DMS 273 (cell line): Measurements from ENCODE around the gene XRN1.
"Not testable (repeated sequence)": the region's sequence is repeated elsewhere in the genome, so short reads cannot be mapped to it uniquely, and the experiment has no call there.

Source experiments
- DNase-seq: peaks from one replicate; lab custom pipeline; 2025; ENCODE audit not compliant: unreplicated experiment; lab: John Stamatoyannopoulos, UW

Gene XRN1

DNA sequence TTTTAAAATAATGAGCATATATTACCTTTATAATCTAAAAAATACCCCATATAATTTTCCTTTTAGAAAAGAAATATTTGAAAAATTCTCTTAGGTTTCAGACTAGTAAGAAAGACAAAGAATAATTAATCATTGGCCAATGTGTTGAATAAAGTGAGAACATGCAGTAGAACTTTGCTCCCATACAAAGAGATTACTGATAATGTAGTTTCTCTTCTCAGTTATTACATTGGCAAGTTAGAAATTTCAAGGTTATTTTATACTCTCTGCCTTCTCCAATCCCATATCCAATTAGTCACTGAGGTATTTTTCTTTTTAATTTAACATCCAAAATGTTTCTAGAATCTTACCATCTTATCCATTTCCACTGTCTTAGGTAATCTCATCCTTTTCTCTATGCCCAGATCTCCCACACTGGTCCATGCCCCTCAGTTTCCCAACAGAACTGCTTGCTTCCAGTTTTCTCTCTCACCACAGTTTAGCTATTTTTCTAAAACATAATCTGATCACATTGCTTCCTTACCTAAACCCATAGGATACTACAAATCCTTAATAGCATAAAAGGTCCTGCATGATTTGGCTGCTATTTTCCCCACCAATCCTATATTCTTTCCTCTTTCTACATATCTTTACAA, 10.8 kb downstream of the XRN1 start:
- no peak for DNase-seq

DNA sequence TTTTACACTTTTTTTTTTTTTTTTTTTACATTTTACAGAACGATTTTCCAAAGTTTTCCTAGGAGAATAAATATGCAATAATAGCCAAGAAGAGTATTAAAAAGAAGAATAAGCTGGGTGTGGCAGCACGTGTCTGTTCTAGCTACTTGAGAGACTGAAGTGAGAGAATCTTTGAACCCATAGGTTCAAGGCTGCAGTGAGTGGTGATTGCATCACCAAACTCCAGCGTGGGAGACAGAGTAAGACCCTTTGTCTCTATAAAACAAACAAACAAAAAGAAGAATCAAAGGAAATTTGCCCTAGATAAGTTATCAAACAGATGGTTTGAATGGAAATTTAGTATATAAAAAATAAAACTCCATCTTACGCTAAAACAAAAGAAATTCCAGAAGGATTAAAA, 13.3 kb downstream of the XRN1 start:
- no peak for DNase-seq

DNA sequence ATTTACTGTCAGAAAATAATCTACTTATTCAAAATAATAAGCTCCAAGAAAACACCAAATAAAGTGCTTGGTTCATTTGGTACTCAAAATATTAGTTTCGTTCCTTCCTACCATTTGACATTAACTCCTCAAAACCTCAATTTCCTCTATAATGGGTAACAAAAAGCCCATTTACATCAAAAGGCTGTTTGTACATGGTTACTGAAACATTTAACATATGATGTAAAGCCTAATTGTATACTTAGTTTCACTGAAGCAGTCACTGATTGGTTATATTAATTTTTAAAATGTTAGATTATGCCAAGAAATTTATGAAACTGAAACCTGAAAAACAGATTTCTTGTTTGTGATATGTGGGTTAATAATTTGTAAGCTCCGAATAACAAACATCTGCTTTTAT, 14.7 kb downstream of the XRN1 start:
- DNase-seq: no peak

DNA sequence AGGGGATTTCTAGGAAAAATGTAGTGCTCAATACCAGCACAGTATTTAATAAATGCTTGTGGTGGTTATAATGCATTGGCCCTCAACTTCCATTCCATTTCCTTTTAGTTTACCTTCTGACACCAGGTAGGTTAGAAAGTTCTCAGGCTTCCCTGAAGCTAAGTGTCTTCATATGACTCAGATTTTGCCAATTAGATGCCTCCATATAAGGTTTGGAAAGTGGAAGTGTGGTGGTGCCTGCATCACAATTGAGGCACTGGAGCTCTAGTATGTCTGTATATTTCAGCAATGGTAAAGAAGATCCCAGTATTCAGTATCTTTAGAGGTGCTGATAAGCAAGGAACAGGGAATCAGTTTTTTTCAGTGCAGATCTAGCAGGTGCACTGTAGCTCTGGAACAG, 18.3 kb downstream of the XRN1 start:
- no peak for DNase-seq

DNA sequence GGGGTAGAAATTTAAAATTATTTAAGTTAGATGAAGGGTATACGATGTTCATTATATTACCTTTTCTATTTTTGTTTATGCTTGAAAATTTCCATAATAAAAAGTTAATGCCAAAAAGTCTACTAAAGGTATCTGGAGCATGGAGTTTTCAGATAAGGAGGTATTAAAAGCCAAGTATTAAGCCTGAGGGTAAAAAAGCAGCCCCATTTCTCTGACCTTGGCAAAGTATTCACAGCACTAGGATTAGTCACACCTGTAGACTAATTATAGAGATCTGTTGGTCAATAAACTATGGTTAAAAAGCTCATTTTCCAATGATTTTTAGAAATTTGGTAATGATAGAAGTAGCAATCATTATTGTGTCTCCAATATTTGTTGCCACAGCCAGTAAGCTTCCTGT, 23.1 kb downstream of the XRN1 start:
- no peak for DNase-seq

DNA sequence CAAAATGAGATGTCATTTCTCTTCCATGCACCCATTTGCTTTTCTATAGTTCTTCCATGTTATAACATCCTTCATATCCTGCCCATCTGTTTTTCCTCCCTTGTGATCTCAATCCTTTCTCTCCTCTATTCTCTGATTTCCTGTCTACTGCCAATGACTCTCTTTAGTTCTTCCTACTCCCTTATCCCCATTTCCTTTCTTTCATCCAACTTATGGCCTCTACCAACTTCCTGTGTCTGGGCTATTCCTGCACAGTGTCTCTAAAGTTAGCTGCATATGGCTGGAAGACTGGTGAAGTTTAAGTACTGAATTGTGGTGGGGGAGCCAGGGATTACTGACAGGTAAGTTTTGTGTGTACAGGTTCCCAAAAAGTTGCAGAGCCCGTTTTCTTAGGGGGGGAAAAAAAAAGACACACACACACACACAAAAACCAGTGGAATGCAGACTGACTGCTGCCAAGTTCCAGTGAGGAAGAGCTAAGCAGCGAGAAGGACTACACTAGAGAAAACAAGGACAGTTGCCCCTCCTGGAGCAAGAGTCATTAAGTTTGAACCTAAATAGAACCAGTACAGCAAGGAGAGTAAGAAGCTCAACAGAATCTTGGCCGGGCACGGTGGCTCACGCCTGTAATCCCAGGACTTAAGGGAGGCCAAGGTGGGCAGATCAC, 28.8 kb downstream of the XRN1 start:
- DNase-seq: no peak

DNA sequence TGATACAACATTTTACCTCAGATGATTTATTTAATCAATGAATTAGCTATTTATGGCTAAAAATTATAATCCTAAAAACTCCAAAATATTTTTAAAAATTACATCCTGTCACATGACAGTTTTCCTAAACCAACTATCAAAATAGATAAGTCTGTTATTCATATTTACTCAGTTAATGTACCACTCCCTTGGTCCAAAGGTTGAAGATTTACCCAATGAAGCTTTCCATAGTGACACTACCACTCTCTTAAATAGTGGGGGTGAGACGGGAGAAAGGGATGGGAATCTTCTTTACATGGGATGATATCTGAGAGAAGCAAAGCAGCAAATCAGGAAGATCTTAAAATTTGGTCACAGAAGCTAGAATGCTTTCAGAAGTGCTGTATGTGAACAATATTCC, 30.5 kb downstream of the XRN1 start:
- no peak for DNase-seq

DNA sequence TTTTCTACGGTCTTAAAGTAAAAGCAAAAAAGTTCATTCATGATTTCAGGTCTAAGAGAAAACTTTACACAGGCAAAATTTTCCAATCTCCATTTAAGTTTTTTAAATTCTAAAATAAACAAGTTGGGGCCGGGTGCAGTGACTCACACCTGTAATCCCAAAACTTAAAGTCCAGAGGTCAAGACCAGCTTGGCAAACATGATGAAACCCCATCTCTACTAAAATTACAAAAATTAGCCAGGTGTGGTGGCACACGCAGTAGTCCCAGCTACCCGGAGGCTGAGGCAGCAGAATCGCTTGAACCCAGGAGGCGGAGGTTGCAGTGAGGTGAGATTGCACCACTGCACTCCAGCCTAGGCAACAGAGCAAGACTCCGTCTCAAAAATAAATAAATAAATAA, 47.3 kb downstream of the XRN1 start:
- DNase-seq: not testable (repeated sequence)

DNA sequence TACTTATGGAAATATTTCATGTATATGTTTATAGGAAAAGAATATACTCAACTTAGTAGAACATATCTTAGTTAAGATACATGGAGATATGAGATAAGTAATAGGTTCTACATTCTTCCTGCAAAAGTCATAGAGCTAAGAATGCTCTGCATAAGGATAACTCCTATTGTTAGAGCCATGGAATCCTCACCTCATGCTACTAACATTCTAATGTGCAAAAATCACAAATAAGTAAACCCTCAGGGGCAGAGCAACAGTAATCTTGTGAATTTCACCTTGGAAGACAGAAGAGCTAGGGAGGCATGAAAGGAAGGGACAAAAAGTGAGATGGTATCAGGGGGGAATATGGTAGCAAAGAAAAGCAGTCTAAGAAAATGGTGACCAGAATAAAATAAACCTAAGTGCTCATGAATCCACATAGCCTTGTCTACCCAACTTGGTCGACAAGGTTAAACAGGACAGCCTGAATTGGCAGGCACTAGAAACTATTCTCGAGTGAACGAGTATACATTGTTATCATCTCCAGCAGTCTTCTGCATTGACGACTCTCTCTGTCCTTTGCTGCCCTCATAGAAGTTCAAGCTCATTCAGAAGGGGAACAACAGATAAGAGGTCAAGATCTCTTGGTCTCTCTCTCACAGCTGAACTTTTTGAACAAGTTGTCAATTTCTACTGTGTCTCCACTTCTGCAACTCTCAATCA, 52.8 kb downstream of the XRN1 start:
- DNase-seq: no peak

DNA sequence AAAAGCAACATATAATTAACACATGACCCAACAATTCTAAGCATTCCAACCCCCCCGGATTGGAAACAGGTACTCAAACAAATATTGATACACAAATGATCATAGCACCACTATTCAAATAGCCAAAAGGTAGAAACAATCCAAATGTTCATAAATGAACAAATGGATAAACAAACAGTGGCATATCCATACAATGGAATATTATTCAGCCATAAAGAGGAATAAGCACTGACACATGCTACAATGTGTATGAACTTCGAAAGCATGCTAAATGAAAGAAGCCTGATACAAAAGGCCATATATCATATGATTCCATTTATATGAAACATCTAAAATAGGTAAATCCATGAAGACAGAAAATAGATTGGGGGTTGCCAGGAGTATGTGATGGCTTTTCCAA, 62.8 kb downstream of the XRN1 start:
- DNase-seq: no peak

DNA sequence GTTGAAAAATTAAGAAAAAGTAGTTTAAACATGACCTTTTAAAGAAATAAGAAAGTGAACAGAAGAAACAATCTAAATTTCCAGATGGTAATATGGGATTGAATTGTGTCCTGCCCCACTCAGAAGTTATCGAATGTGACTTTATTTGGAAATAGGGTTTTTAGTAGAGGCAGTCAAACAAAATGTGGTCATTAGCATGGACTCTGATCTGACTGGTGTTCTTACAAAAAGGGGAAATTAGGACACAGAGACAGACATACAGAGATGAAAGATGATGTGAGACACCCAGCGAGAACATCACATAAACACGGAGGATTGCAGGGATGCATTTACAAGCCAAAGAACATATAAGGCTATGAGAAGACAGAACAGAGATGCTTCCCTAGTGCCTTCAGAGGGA, 73.2 kb downstream of the XRN1 start:
- DNase-seq: no peak

DNA sequence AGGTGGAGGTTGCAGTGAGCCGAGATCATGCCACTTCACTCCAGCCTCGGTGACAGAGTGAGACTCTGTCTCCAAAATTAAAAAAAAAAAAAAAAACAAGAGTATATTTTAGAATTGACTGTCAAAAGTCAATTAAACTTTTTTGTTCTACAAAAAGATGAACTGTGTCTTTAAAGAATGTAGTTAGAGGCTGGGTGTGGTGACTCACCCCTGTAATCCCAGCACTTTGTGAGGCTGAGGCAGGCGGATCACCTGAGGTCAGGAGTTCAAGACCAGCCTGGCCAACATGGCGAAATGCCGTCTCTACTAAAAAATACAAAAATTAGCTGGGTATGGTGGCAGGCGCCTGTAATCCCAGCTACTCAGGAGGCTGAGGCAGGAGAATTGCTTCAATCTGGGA, 78.3 kb downstream of the XRN1 start:
- DNase-seq: not testable (repeated sequence)

DNA sequence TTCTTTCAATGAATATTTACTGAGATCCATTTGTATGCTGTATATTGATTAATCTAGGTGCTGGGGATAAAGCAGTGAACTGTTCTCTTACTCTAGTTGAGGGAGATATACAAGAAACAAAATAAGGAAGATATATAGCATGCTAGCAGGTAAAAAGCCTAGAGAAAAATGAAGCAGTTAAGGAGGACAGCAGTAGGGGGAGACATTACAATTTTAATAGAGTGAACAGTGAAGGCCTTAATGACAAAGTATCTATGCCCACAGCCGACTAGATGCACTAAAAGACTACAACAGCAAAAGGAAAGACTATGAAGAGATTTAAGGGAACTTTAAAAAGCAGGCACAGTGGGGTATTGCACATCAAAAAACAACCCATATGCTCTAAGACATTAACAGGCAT, 81.4 kb downstream of the XRN1 start:
- peak; percentile 42 for DNase-seq

DNA sequence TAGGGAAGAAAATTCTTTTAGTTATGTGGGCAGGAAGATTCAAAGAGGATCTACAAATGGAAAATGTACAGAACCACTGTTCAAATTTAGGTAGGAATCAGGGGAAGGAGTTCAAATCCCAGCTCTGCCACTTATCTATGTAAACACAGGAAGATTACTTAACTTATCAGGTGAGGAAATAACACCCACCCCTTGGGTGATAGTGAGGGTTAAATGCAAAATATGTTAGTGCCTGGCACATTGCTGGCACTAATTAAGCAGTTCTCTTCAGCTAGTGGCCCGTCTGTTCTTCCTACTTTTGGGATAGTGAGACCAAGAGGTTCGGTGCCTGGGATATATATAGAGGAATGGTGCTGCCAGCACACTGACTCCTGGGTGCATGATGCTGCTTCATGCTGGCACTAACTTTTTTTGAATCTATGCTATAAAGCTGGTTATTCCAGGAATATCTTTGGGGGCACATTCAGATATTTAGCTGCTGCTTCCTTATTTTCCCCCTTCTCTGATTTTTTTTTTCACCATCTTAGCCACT, 83.8 kb downstream of the XRN1 start:
- no peak for DNase-seq

DNA sequence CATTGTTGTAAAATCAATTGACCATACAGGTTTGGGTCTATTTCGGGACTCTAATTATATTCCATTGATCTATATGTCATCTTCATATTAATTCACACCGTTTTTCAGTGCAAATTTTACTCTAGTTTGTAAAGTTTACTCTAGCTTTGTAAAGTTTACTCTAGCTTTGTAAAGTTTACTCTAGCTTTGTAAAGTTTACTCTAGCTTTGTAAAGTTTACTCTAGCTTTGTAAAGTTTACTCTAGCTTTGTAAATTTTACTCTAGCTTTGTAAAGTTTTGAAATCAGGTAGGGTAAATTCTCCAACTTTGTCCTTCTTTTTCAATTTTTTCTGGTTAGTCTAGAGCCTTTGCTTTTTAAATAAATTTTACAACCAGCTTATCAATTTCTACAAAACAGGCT, 84.4 kb downstream of the XRN1 start:
- DNase-seq: not testable (repeated sequence)

DNA sequence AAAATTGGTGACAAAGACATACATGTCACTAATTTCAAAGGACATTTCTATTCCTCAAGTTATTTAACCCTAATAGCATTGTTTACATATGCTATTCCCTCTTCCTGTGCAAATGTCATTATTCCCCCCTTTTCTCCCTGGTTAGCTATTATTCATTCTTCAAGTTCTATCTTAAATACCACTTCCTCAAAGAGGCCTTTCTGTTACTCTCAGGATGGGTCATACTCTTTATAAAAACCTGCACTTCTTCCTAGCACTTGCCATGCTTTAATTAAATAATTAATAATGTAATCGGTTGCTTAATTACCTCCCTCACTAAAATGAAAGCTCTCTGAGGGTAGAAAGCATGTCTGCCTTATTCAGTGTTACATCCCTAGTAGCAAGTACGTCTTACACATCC, 88.5 kb downstream of the XRN1 start:
- DNase-seq: no peak

DNA sequence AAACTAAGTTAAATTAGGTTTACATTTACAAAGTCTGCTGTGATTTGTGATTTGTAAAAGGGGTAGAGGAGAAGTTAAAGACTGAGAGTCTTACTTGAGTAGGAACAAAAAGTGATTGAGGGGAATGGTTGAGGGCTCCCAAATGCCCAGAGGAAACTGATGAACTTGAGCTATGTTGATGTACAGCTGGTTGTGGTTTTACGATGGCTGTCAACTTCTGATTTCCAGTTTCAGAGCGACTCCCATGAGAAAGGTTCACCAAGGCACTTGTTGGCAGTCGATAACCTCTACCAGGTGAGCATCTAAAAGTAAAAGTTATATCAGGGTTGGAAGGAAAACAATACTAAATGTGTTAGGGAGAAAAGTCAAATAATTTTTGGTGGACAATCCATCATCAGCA, 91.0 kb downstream of the XRN1 start:
- DNase-seq: no peak

DNA sequence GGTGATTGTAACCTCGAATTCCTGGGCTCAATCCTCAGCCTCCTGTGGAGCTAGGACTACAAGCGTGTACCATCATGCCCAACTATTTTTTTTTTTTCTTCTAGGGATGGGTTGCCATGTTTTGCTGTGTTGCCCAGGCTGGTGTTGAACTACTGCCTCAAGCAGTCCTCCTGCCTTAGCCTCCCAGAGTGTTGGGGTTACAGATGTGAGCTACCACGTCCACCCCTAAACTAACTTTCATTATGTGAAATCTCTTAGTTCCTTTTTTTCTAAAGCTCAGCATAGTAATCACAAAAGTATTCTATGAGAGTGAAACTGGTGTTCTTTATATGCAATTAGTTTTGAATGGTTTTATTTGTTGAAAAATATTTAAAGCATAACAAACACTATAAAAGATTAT, 92.1 kb downstream of the XRN1 start:
- no peak for DNase-seq

DNA sequence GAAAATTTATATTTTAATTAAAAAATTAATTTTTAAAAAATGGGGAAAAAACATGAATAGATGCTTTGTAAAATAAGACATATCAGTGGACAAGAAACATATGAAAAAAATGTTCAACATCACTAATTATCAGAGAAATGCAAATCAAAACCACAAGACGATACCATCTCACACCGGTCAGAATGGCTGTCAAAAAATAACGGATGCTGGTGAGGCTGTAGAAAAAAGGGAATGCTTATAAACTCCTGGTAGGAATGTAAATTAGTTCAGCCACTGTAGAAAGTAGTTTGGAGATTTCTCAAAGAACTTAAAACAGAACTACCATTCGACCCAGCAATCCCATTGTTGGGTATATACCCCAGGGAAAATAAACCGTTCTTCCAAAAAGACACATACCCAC, 93.8 kb downstream of the XRN1 start:
- no peak for DNase-seq

DNA sequence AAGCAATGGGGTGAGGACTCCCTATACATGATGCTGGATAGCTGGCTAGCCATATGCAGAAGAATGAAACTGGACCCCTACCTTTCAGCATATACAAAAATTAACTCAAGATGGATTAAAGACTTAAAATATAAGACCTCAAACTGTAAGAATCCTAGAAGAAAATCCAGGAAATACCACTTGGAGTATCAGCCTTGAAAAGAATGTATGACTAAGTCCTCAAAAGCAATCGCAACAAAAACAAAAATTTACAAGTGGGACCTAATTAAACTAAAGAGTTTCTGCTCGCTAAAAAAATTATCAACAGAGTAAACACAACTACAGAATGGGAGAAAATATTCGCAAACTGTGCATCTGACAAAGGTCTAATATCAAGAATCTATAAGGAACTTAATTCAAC, 94.3 kb downstream of the XRN1 start:
- DNase-seq: no peak

DNA sequence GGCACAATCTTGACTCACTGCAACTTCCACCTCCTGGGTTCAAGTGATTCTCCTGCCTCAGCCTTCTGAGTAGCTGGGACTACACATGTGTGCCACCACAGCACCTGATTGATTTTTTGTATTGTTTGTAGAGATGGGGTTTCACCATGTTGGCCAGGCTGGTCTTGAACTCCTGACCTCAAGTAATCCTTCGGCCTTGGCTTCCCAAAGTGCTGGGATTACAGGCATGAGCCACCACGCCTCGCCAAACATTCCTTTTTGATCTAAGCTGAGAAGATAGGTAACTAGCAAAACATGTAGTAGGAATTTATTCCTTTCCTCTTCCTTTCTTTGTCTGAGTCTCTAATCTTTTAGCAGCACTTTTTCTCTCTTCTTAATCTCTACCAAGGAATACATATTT, 95.1 kb downstream of the XRN1 start:
- not testable (repeated sequence) for DNase-seq

DNA sequence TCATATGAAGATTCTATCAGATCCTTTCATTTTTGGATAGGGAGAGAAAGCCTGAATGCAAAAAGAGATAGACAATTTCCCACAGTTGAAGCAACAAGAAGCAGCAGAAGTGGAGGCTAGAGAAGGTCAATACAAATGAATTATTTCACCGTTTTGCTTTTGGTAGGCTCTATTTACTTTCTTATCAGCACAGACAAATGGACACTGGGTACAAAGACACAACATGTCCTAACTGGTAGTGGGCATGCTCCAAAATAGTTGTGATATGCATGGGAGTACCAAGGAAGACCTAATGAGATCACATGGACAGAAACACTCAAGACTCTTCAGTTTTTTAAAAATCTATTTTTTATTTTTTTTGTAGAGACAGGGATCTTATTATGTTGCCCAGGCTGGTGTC, 99.4 kb downstream of the XRN1 start:
- no peak for DNase-seq
